Measurements from ENCODE around the gene TNIP2.
"Not testable (repeated sequence)": the region's sequence is repeated elsewhere in the genome, so short reads cannot be mapped to it uniquely, and the experiment has no call there.

TNIP2 gene

DNA sequence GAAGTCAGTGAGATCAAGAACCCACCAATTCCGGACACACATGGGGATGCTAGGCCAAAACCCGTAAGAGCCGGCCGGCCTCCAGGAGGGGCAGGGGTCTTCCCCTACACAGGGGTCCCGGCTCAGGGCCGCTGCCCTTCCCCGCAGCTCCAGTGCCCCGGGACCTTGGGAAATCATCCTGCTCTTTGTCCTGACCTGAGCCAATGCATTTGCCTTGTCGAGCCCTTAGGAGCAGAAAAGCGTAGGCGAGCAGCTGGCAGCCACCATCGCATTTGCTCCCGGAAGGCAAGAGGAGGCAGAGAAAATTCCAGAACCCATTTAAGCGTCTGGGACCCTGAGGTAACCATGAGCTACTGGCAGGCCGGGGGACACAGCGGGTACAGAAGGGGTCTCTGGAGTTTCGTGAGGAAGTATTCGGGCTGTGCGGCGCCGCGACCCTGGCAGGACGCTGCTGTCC, 7.4 kb upstream of the TNIP2 start:
- Histone ChIP-seq H3K4me1 (ENCODE audit: control insufficient read depth, insufficient read depth, low read length) (peaks cover 25% of the 10 kb centered on the region), H3K27ac (ENCODE audit: low read depth, low read length) (no peak overlapping the region), H3K36me3 (ENCODE audit: control insufficient read depth, insufficient read depth, low read length) (no peaks in the 10 kb centered on the region), H3K4me3 (ENCODE audit: low read depth, low read length) (peak overlapping the region; percentile 53; the same call in 1 of the 2 replicates), H3K9ac (ENCODE audit: low read length) (no peak overlapping the region), H3K27me3 (ENCODE audit: control insufficient read depth, insufficient read depth, low read length) (no peaks in the 10 kb centered on the region), H3K9me3 (ENCODE audit: control insufficient read depth, insufficient read depth, low read depth, low read length) (peaks cover 3% of the 10 kb centered on the region)

DNA sequence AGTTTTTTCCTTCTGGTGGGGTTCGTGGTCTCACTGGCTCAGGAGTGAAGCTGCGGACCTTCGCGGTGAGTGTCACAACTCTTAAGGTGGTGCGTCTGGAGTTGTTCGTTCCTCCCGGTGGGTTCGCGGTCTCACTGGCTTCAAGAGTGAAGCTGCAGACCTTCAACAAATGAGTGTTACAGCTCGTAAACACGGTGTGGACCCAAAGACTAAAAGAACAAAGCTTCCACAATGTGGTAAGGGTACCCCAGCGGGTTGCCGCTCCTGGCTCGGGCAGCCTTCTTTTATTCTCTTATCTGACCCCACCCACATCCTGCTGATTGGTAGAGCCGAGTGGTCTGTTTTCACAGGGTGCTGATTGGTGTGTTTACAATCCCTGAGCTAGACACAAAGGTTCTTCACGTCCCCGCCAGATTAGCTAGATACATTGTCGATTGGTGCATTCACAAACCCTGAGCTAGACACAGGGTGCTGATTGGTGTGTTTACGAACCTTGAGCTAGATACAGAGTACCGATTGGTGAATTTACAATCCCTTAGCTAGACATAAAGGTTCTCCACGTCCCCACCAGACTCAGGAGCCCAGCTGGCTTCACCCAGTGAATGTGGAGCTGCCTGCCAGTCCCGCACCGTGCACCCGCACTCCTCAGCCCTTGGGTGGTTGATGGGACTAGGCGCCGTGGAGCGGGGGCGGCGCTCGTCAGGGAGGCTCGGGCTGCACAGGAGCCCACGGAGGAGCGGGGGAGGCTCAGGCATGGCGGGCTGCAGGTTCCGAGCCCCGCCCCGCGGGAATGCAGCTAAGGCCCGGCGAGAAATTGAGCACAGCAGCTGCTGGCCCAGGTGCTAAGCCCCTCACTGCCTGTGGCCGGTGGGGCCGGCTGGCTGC, 6.6 kb upstream of the TNIP2 start:
- not testable (repeated sequence) for H3K9ac ChIP-seq (ENCODE audit: low read length); H3K9me3 ChIP-seq (ENCODE audit: control insufficient read depth, insufficient read depth, low read depth, low read length); H3K4me3 ChIP-seq (ENCODE audit: low read depth, low read length); H3K36me3 ChIP-seq (ENCODE audit: control insufficient read depth, insufficient read depth, low read length); H3K27ac ChIP-seq (ENCODE audit: low read depth, low read length); H3K27me3 ChIP-seq (ENCODE audit: control insufficient read depth, insufficient read depth, low read length)
- H3K4me1 ChIP-seq (ENCODE audit: control insufficient read depth, insufficient read depth, low read length) = peaks cover 17% of the 10 kb centered on the region

- Histone ChIP-seq H3K4me3 (ENCODE audit: low read depth, low read length) (no peak overlapping the region), H3K9ac (ENCODE audit: low read length) (no peak overlapping the region), H3K9me3 (ENCODE audit: control insufficient read depth, insufficient read depth, low read depth, low read length) (peaks cover 3% of the 10 kb centered on the region), H3K36me3 (ENCODE audit: control insufficient read depth, insufficient read depth, low read length) (no peaks in the 10 kb centered on the region), H3K27ac (ENCODE audit: low read depth, low read length) (no peak overlapping the region), H3K27me3 (ENCODE audit: control insufficient read depth, insufficient read depth, low read length) (no peaks in the 10 kb centered on the region), H3K4me1 (ENCODE audit: control insufficient read depth, insufficient read depth, low read length) (peaks cover 14% of the 10 kb centered on the region)
Measured at GRCh38 chr4:2762048-2762447, 5.9 kb upstream of the TNIP2 start.

GRCh38 chr4:2761035-2761923, 5.1 kb upstream of the TNIP2 start:
- Histone ChIP-seq H3K27me3 (ENCODE audit: control insufficient read depth, insufficient read depth, low read length) (no peaks in the 10 kb centered on the region), H3K4me1 (ENCODE audit: control insufficient read depth, insufficient read depth, low read length) (peaks cover 18% of the 10 kb centered on the region), H3K36me3 (ENCODE audit: control insufficient read depth, insufficient read depth, low read length) (no peaks in the 10 kb centered on the region), H3K9me3 (ENCODE audit: control insufficient read depth, insufficient read depth, low read depth, low read length) (no peaks in the 10 kb centered on the region), H3K4me3 (ENCODE audit: low read depth, low read length) (no peak overlapping the region), H3K9ac (ENCODE audit: low read length) (no peak overlapping the region), H3K27ac (ENCODE audit: low read depth, low read length) (no peak overlapping the region)

DNA sequence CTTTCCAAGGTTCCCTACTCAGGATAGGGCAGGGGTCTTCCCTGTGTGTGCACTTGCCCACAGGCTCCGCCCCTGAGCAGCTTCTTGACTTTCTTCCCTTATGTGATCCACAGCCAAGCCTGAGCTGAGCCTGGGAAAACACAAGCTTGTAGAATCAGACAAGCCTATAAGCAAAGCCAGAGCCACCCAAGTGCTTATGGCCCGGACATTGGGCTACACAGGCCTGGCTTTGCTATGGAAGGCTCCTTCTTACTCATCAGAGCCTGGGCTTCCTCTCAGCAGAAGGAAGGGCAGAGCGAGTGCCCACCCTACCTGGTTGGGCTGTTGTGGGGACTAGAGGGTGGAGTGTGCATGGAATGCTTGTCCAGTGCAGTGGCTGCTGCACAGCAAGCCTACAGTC, 1.3 kb upstream of the TNIP2 start:
- no peak overlapping the region for H3K9ac ChIP-seq (ENCODE audit: low read length)
- peaks cover 26% of the 10 kb centered on the region for H3K4me1 ChIP-seq (ENCODE audit: control insufficient read depth, insufficient read depth, low read length)
- no peak overlapping the region for H3K4me3 ChIP-seq (ENCODE audit: low read depth, low read length)
- H3K9me3 ChIP-seq (ENCODE audit: control insufficient read depth, insufficient read depth, low read depth, low read length) = no peaks in the 10 kb centered on the region
- H3K27me3 ChIP-seq (ENCODE audit: control insufficient read depth, insufficient read depth, low read length) = no peaks in the 10 kb centered on the region
- no peak overlapping the region for H3K27ac ChIP-seq (ENCODE audit: low read depth, low read length)
- 0 out of 2 replicates have a peak, but pooled peaks cover 5% of the 10 kb centered on the region for H3K36me3 ChIP-seq (ENCODE audit: control insufficient read depth, insufficient read depth, low read length)

GRCh38 chr4:2756691-2757350, 685 bp upstream of the TNIP2 start:
- Histone ChIP-seq H3K4me1 (ENCODE audit: control insufficient read depth, insufficient read depth, low read length) (peaks cover 26% of the 10 kb centered on the region), H3K9ac (ENCODE audit: low read length) (peak overlapping the region; percentile 14), H3K36me3 (ENCODE audit: control insufficient read depth, insufficient read depth, low read length) (0 out of 2 replicates have a peak, but pooled peaks cover 7% of the 10 kb centered on the region), H3K4me3 (ENCODE audit: low read depth, low read length) (peak overlapping the region; percentile 54), H3K27ac (ENCODE audit: low read depth, low read length) (no peak overlapping the region), H3K9me3 (ENCODE audit: control insufficient read depth, insufficient read depth, low read depth, low read length) (no peaks in the 10 kb centered on the region), H3K27me3 (ENCODE audit: control insufficient read depth, insufficient read depth, low read length) (no peaks in the 10 kb centered on the region)

- no peaks in the 10 kb centered on the region for H3K9me3 ChIP-seq (ENCODE audit: control insufficient read depth, insufficient read depth, low read depth, low read length)
- peak overlapping the region; percentile 12 for H3K9ac ChIP-seq (ENCODE audit: low read length)
- 0 out of 2 replicates have a peak, but pooled peaks cover 7% of the 10 kb centered on the region for H3K36me3 ChIP-seq (ENCODE audit: control insufficient read depth, insufficient read depth, low read length)
- H3K4me3 ChIP-seq (ENCODE audit: low read depth, low read length) = peak overlapping the region; percentile 86
- no peaks in the 10 kb centered on the region for H3K27me3 ChIP-seq (ENCODE audit: control insufficient read depth, insufficient read depth, low read length)
- H3K27ac ChIP-seq (ENCODE audit: low read depth, low read length) = no peak overlapping the region
- H3K4me1 ChIP-seq (ENCODE audit: control insufficient read depth, insufficient read depth, low read length) = peaks cover 12% of the 10 kb centered on the region; the same call in 1 of the 2 replicates
Measured at GRCh38 chr4:2754848-2755819, 1.0 kb downstream of the TNIP2 start.

DNA sequence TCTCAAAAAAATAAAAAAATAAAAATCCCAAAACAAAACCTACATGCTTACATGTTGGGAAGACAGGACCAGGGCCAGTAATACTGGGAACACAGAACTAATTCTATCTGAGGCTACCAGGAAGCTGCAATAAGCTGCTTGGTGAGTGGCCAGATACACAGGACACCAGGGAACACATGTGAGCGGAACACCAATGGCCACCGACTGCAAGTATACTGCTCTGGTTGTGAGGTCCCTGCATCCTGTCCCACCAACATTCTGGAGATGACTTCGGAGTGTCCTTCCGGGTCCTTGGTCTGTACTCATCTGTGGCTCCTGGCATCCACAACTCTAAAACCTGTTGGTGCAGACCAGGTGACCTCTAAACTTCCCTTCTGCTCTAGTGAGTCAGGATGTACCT, 2.7 kb downstream of the TNIP2 start:
- Histone ChIP-seq H3K9ac (ENCODE audit: low read length) (no peak overlapping the region), H3K27me3 (ENCODE audit: control insufficient read depth, insufficient read depth, low read length) (no peaks in the 10 kb centered on the region), H3K4me1 (ENCODE audit: control insufficient read depth, insufficient read depth, low read length) (peaks cover 12% of the 10 kb centered on the region; the same call in 1 of the 2 replicates), H3K9me3 (ENCODE audit: control insufficient read depth, insufficient read depth, low read depth, low read length) (no peaks in the 10 kb centered on the region), H3K36me3 (ENCODE audit: control insufficient read depth, insufficient read depth, low read length) (peaks cover 7% of the 10 kb centered on the region; the same call in 1 of the 2 replicates), H3K4me3 (ENCODE audit: low read depth, low read length) (no peak overlapping the region), H3K27ac (ENCODE audit: low read depth, low read length) (no peak overlapping the region)

- Histone ChIP-seq H3K4me3 (ENCODE audit: low read depth, low read length) (no peak overlapping the region), H3K27ac (ENCODE audit: low read depth, low read length) (no peak overlapping the region), H3K36me3 (ENCODE audit: control insufficient read depth, insufficient read depth, low read length) (peaks cover 26% of the 10 kb centered on the region), H3K9ac (ENCODE audit: low read length) (no peak overlapping the region), H3K4me1 (ENCODE audit: control insufficient read depth, insufficient read depth, low read length) (peaks cover 16% of the 10 kb centered on the region; the same call in 1 of the 2 replicates), H3K9me3 (ENCODE audit: control insufficient read depth, insufficient read depth, low read depth, low read length) (no peaks in the 10 kb centered on the region), H3K27me3 (ENCODE audit: control insufficient read depth, insufficient read depth, low read length) (no peaks in the 10 kb centered on the region)
Measured at GRCh38 chr4:2750719-2751605, 5.2 kb downstream of the TNIP2 start.
